K562 (cell line): ENCODE data around the gene HDAC6.

ENCODE experiments used
- BRF1 ChIP-seq: IDR thresholded peaks from 3 replicates; pipeline ENCODE4 v1.6.1; 2011; ENCODE audit warnings: borderline replicate concordance, mild to moderate bottlenecking; ENCODE audit not compliant: insufficient read length; ENCODE audit errors: extremely low read depth
- CHD4 ChIP-seq: fragments of 200-600 bp; sonication (generic); IDR thresholded peaks from 3 replicates; pipeline ENCODE4 v1.6.1; 2012; ENCODE audit warnings: low read depth, mild to moderate bottlenecking, mixed read lengths, low read length, inconsistent platforms; ENCODE audit not compliant: insufficient read depth, insufficient replicate concordance, poor library complexity, severe bottlenecking
- E2F1 ChIP-seq: sonication (generic); formaldehyde crosslinking; IDR thresholded peaks from 2 replicates; pipeline ENCODE4 v1.8.1; 2023; ENCODE audit warnings: mild to moderate bottlenecking, missing genetic modification reagents, moderate library complexity
- FOXJ3 ChIP-seq: sonication (generic); formaldehyde crosslinking; IDR thresholded peaks from 2 replicates; pipeline ENCODE4 v1.4.0; 2020; ENCODE audit warnings: mild to moderate bottlenecking, missing genetic modification reagents
- STAT6 ChIP-seq: sonication (generic); formaldehyde crosslinking; IDR thresholded peaks from 2 replicates; pipeline ENCODE4 v1.8.1; 2023; ENCODE audit warnings: mild to moderate bottlenecking, missing genetic modification reagents
- ZBTB5 ChIP-seq: fragments of 450-650 bp; IDR thresholded peaks from 2 replicates; pipeline ENCODE4 v1.6.1; 2017; ENCODE audit warnings: antibody characterized with exemption
- ZNF224 ChIP-seq: sonication (generic); formaldehyde crosslinking; IDR thresholded peaks from 2 replicates; pipeline ENCODE4 v1.8.0; 2022; ENCODE audit warnings: mild to moderate bottlenecking, missing genetic modification reagents
- ZNF253 ChIP-seq: fragments of 250-450 bp; sonication (Bioruptor Pico); conservative IDR thresholded peaks from 2 replicates; pipeline ENCODE4 v1.6.1; 2021; ENCODE audit warnings: mild to moderate bottlenecking
- TF ChIP-seq, protein P1 (sequence below), 3 experiments: IDR thresholded peaks in 2 of 3; conservative IDR thresholded peaks in 1 of 3; 2 replicates each; pipeline ENCODE4 v1.5.1; 2011 to 2012; ENCODE audit warnings: low read length in 3 of 3, mild to moderate bottlenecking in 3 of 3, control low read depth in 2 of 3, improper control_type of control experiment in 1 of 3, inconsistent platforms in 1 of 3, low read depth in 1 of 3, mixed read lengths in 1 of 3, moderate library complexity in 1 of 3; ENCODE audit not compliant: insufficient read depth in 2 of 3
- TF ChIP-seq, protein P2 (sequence below): sonication (generic); formaldehyde crosslinking; IDR thresholded peaks from 2 replicates; pipeline ENCODE4 v1.8.0; 2023; ENCODE audit warnings: mild to moderate bottlenecking, missing genetic modification reagents

DNA sequence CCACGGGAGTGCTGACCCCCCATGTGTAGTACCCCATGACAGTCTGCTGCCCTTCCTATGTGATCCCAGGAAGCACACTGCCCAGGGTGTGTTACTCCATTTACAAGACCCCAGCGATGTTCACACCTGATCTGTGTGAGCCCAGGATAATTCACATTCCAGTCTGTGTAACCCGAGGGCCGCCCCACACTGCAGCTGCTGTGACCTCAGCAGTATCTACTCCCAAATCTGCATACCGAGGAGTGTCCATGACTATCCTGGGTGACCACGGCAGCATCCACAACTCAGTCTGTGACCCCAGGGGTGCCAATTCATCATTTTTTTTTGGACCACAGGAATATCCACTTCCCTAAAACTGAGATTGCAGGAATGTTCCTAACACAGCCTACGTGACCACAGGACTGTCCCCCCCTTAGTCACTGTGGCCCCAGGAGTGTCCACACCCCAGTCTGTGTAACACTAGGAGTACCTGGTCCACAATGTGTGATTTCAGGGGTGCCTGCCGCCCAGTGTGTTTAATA lies 48.1 kb upstream of the HDAC6 start:
- TF ChIP-seq, protein P1, sequence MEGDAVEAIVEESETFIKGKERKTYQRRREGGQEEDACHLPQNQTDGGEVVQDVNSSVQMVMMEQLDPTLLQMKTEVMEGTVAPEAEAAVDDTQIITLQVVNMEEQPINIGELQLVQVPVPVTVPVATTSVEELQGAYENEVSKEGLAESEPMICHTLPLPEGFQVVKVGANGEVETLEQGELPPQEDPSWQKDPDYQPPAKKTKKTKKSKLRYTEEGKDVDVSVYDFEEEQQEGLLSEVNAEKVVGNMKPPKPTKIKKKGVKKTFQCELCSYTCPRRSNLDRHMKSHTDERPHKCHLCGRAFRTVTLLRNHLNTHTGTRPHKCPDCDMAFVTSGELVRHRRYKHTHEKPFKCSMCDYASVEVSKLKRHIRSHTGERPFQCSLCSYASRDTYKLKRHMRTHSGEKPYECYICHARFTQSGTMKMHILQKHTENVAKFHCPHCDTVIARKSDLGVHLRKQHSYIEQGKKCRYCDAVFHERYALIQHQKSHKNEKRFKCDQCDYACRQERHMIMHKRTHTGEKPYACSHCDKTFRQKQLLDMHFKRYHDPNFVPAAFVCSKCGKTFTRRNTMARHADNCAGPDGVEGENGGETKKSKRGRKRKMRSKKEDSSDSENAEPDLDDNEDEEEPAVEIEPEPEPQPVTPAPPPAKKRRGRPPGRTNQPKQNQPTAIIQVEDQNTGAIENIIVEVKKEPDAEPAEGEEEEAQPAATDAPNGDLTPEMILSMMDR (IDR thresholded peaks at IDR 0.05 in 2 of 3, conservative IDR thresholded peaks at IDR 0.05 in 1 of 3; ENCODE audit: insufficient read depth in 2 of 3, low read depth in 1 of 3, low read length in 3 of 3) = no peak
- TF ChIP-seq ZNF224 (CRISPR knock-in tag) (no peak), CHD4 (no peak), STAT6 (CRISPR knock-in tag) (no peak), ZNF253 (no peak), BRF1 (no peak), FOXJ3 (CRISPR knock-in tag) (no peak), E2F1 (no peak), ZBTB5 (no peak)
- TF ChIP-seq, protein P2, sequence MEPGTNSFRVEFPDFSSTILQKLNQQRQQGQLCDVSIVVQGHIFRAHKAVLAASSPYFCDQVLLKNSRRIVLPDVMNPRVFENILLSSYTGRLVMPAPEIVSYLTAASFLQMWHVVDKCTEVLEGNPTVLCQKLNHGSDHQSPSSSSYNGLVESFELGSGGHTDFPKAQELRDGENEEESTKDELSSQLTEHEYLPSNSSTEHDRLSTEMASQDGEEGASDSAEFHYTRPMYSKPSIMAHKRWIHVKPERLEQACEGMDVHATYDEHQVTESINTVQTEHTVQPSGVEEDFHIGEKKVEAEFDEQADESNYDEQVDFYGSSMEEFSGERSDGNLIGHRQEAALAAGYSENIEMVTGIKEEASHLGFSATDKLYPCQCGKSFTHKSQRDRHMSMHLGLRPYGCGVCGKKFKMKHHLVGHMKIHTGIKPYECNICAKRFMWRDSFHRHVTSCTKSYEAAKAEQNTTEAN = no peak
